HepG2 (cell line): ENCODE results near the gene RAD50.

Experiments used
- SRSF1 ChIP-seq: fragments of 200-400 bp; formaldehyde crosslinking; optimal IDR thresholded peaks from 2 replicates; pipeline ENCODE3; 2017; ENCODE audit warnings: mild to moderate bottlenecking, low read depth, low read length, moderate library complexity
- TGIF2 ChIP-seq: IDR thresholded peaks from 2 replicates; pipeline ENCODE4 v1.6.1; 2016; ENCODE audit warnings: control low read depth, missing compliant biosample characterization
- ZNF260 ChIP-seq: sonication (generic); formaldehyde crosslinking; IDR thresholded peaks from 2 replicates; pipeline ENCODE4 v1.4.0; 2020; ENCODE audit warnings: missing genetic modification reagents, low read depth, mild to moderate bottlenecking, borderline replicate concordance
- ZSCAN25 ChIP-seq: sonication (generic); formaldehyde crosslinking; IDR thresholded peaks from 2 replicates; pipeline ENCODE4 v1.8.0; 2022; ENCODE audit warnings: mild to moderate bottlenecking, missing genetic modification reagents

GRCh38 chr5:132612846-132613245 lies 56.1 kb downstream of the RAD50 start:
- TF ChIP-seq ZSCAN25 (CRISPR knock-in tag) (no peak), TGIF2 (CRISPR knock-in tag) (no peak), SRSF1 (no peak), ZNF260 (CRISPR knock-in tag) (no peak)
